Muscle of back (tissue), 11 donors: ENCODE results near the gene ORMDL2. TPM values are rescaled to one million over a fixed set of nuclear protein-coding genes. Genes with fewer than 3 reads are reported as not detected.
"Not testable (repeated sequence)": the region's sequence is repeated elsewhere in the genome, so short reads cannot be mapped to it uniquely, and the experiment has no call there.

Source experiments
- DNase-seq, 3 donors: peaks; one replicate each; pipeline versions ENCODE4 v3.0.0 to v3.0.0-alpha.2; 2013
- polyA plus RNA-seq, 10 donors: library from polyadenylated mRNA; unstranded; fragments of 120-200 nt; gene quantifications; one replicate each; pipeline ENCODE4 v1.2.1, GENCODE V29; 2013; ENCODE audit not compliant: insufficient read length in 10 of 10

ORMDL2 gene
- polyA plus RNA-seq, 10 donors = 12.1 to 19.4 (median 16.7) TPM

DNA sequence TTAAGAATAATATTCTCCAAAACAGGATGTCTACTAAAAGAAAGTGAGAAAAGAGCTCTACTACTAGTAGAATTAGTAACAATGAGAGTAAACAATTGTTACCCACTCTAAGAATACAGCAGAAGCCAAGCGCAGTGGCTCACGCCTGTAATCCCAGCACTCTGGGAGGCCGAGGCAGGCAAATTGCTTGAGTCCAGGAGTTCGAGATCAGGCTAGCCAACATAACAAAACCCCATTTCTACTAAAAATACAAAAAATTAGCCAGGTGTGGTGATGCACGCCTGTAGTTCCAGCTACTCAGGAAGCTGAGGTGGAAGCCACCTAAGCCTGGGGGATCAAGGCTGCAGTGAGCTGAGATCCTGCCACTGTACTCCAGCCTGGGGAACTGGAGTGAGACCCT lies 6.9 kb downstream of the ORMDL2 start:
- DNase-seq = no peak

DNA sequence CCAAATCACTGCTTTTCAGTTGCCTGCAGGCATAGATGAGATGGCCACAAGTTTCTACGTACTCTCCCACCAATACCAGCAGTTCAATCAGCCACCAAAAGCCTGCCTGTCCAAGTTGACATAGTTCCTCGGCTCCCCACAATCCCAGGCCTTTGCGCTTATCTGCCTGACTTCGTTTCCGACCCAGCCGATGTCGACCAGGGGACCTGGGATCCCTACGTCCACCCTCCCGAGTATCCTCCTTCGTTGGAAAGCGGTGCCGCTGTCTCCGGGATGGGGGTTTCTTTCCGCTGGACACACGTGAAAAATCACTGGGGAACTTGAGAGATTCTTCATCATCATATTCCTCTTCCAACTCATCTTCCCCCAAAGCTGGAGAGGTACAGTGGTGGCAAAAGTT lies 10.0 kb downstream of the ORMDL2 start:
- no peak for DNase-seq

DNA sequence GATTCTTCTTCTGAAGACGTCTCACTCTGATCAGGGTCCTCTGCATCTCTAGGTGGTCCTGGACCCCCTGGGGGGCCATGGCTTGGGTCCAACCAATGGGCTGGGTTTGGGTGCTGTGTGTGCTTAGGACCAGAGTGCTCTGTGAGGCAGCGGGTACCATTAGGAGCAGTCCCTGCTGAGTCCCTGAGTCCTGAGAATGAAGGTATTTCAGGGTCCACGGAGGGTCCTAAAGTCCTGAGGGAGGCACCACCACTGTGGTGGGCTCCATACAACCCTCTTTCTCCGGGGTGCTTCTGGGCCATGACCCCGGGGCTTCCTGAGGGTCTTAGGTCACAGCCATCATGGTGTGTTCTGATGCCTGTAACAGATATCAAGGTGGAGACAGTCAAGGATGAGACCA lies 10.5 kb downstream of the ORMDL2 start:
- no peak for DNase-seq

DNA sequence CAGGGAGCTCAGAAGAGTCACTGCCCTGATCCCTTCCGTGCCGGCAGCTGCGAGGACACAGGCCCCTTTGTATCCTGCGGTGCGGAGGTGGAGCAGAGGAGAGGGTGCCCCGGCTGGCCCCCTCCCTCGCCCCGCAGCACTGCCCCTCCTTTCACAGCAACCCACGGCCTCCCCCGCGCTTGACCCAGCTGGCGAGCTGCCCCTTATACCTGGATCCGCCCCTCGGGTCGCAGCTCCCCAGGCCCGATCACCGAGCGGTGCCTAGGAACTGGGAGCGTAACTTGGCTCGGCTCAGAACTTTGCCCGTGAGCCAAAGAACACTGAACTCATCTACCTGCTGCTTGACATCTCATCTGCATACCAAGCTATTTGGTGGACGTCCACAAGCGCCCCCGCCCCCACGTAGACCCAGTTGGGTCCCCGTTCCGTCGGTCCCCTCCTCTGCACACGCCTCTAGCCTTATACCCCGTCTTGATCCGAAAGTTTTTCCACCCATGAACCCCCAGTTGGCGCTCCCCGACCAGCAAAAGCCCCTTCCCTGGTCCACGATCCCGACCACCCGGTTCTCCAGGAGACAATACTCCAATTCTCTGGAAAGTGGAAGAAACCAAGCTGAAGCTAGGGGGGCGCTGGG lies 12.2 kb downstream of the ORMDL2 start:
- no peak for DNase-seq

DNA sequence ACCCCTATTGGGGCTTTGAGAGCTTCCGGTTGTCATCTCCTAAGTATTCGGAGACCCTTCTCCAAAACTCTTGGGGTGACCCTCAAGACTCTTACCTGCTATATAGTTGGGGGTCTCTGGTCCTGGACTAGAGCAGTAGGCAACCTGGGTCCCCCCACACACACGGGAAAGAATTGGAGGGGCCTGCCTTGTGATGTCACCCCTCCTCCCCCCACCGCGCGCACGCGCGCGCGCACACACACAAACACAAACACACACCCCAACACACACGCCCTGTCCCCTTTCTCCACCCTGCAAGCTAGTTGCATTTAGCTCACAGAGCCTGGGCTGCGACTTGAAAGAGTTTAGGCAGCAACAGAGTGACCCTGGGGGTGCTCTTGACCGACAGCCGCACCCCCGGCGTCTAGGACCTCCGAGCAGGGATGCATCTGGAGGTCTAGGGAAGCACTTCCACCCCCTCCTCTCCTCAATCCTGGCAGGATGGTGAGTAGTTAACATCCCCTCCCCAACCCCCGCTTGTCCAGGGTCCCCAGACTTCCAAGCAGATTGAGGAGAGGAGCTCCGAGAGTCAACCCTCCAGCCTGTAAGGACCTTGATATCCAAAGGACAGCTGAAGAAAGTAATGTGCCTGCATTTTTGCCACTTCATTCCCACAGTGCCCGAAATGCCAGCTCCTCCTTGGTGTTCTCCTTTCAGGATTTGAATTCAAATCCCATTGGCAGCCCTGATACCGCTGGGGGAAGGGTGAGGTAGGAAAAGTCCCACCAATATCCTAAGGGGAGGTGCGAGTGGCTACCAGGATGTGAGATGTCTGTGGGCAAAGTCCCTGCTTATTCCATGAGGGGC lies 13.0 kb downstream of the ORMDL2 start:
- DNase-seq = peak; percentile 77 to 97 (median 95)

DNA sequence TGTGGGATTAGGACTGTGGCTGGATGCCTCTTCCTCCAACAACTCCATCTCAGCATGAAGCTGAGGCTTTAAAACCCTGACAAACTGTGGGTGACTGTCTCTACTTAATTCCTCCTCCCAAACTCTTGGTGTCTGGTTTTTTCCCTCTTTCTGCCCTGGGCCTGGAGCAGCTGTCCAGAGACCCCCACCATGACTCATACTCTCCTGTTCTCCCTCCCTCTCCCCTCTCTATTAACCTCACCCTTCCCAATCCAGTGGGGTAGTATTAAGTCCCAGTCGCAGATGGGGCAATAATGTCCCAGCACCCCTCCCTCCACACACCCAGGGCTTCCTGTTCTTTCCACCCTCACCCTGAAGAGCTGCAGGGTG lies 13.6 kb downstream of the ORMDL2 start:
- peak in 1 of 3 donors; percentile 71 for DNase-seq

DNA sequence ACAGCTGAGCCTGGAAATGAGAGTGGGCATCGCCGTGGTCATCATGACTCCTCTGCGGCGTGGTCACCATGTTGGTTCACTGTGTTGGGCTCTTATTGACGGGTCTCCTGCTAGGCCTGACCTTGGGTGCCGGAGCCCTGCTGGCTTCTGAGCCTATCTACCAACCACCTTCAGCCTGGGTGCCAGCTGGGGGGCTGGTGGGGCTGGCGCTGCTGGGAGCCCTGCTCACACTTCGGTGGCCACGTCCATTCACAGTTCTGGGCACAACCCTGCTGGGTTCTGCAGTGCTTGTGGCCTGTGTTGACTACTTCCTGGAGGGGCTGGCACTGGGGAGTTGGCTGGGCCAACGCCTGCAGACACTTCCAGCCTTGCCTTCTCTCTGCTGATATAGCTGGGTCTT lies 15.2 kb downstream of the ORMDL2 start:
- no peak for DNase-seq

DNA sequence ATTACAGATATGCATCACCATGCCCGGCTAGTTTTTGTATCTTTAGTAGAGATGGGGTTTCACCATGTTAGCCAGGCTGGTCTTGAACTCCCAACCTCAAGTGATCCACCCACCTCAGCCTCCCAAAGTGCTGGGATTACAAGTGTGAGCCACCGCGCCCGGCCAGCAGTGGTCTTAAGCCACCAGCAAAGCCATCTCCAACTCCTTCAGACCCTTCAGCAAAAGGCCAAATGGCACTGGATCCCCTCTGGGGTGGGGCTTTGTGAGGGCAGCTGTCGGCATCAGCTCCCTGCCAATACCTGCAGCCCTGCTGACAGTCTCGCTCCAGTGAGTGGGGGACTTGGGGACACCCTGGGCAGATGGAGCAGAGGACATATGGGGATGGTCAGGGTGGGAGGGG lies 16.6 kb downstream of the ORMDL2 start:
- DNase-seq = not testable (repeated sequence)

DNA sequence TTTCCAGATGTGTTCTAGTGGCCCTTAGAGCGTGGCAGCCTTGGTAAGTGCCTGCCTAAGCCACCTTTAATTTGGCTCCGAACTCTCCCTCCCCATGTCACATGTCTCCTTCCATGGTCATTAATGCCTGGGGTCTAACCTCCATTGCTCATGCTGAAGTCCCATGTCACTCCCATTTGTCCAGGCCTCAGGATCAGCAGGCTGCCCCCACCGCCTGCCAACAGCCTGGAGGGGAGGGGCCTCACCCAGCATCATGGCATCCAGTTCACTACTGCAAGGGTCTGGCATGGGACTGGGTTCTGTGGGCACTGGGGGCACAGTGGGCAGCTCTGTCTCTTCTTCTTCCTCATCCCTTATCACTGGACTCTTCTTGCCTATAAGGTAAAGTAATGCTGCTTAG lies 20.5 kb downstream of the ORMDL2 start:
- DNase-seq = no peak

DNA sequence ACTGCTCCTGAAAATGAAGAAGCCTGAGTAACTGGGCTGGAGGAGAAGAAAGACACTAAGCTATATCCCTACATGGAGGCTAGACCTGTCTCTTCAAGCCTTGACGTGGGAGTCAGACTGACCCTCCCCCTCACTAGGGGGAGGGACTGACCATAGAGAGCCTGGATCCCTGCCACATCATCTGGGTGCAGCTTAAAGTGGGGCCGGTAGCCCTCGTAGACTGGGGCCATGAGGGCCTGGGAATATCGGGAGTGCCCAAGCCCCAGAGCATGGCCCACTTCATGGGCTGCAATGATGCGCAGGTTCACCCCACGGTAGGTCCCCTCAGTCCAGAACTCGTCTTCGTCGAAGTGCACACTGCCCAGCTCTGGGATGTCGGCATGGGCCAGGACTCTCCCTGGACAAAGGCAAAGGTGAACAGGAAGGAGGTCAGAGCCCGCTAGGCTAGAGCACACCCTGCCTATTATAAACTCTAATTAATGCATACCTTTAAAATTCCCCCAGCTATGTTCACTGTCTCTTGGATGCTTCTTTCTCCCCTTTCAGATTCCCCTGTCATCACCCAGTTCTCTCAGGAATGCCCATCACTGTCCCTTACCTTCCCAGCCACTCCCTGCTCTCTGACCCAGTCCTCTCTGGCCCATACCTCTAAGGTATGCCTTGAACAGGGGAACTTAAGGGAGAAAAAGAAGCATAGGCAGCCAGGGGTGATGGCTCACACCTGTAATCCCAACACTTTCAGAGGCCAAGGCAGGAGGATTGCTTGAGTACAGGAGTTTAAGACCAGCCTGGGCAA lies 21.7 kb downstream of the ORMDL2 start:
- DNase-seq = no peak

DNA sequence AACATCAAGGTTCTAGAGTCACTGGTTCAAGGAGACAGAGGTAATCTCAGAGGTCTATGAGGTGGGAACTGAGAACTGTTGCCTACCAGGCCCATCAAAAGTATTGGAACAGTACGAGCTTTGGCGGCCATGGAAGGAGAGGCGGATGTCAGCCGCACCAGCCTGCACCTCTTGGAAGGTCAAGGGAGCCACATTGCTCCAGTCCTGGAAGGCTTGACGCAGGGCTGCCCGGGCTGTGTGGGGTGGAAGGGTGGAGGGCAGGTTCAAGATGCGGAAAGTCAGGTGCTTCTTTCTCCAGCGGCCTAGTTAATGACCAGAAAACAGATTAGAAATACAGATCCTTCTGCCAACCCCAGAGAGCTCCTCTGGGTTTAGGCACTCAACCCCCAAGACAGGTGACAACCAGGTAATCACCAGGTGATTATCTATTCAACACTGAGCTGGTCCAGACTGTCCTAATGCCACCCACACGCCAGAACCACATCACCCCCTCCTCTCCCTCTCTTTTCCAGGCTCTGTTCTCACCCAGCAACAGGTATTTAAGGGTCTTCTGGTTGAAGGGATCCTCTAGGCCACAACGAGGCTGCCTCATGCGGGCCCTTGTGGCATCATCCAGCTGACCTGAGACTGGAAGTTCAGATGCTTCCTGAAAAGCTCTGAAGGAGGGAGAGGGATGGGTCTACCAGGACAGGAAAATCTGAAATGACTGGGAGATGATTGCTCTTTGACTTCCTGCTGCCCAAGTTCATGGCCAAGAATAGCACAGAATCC lies 22.9 kb downstream of the ORMDL2 start:
- DNase-seq = no peak

DNA sequence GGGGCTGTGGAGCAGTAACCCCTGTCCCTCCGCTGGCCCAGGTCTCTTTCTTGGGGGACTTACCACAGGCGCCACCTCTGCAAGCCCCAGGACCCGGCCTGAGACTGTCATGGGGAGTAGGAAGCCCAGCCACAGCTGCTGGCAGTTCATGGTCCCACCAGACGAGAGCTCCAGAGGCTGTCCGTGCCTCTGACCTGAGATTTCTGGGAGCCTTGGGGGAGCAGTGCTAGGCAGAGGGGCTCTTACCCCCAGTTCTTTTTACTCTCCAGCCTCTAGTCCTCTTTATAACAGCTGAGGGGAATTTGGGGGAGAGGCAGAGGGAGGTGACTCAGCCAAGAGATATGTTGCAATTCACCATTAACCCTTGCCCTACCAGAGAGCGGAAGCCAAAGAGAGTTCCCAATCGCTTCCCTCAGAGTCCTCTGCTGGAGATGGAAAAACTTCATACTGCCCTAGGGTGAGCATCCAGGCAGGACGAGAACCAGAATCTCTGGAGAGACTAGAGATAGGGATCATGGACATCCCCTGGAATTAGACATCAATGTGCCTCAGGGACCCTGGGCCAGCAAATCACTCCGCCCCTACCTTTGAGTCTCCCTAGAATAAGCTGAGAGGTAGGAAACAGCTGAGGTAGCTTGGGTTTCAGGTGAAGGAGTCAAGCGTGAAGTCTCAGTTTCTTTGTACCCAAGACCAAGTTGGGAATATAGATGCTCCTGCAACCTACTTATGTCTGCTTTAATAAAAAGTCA lies 25.0 kb downstream of the ORMDL2 start, which contains the start of gene MMP19:
Gene MMP19 (minus strand): TSS at position 256 of the 749 bp plus-strand sequence. CDS start 106 bp downstream, at position 150.
- DNase-seq = peak in 2 of 3 donors; percentile 67 to 79

DNA sequence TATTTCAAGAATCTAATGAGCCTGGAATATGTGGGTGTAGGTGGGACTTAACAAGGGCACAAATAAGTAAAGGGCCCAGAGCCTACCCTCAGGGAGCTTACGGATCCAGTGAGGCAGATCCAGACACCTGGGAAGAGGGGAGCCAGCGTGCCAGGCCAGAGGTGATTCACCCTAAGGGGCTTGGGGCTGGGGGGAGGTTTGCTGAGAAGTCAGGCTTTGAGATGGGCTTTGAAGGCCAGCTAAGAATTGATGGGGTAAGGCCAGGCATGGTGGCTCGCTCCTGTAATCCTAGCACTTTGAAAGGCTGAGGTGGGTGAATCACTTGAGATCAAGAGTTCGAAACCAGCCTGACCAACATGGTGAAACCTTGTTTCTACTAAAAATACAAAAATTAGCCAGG lies 25.6 kb downstream of the ORMDL2 start:
- DNase-seq = no peak

DNA sequence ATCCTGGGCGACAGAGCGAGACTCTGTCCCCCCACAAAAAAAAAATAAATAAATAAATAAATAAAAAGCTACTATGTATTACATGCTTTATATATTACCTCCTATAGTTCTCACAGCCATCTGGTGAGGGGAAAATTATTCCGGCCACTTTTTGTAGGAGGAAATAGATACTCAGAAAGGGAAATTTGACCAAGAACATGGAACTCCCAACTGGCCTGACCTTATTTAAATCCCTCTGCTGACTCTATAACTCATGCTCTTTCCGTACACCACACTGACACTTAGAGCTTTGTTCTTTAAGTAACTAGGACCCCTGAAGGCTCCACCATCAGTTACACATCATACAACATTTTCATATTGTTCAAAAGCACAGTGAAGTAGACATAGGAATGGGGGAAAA lies 27.1 kb downstream of the ORMDL2 start:
- DNase-seq = no peak

DNA sequence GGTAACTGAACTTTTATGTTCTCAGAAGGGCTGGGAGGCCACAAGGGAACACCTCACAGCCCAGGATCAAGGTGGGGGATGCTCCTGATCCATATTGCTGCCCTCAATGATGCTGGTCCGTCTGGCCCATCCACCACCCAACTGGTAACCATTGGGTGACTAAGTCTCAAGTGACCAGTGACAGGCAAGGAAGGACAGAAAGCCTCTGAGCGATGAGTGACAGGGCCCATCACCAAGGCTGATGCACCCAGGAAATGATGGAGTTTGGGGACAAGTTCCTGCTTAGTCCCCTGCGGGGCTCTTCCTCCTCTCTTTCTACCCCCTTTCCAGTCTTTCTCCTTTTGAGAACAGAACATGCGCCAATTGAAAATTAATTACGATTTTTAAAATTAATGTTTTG lies 27.5 kb downstream of the ORMDL2 start:
- DNase-seq = no peak

DNA sequence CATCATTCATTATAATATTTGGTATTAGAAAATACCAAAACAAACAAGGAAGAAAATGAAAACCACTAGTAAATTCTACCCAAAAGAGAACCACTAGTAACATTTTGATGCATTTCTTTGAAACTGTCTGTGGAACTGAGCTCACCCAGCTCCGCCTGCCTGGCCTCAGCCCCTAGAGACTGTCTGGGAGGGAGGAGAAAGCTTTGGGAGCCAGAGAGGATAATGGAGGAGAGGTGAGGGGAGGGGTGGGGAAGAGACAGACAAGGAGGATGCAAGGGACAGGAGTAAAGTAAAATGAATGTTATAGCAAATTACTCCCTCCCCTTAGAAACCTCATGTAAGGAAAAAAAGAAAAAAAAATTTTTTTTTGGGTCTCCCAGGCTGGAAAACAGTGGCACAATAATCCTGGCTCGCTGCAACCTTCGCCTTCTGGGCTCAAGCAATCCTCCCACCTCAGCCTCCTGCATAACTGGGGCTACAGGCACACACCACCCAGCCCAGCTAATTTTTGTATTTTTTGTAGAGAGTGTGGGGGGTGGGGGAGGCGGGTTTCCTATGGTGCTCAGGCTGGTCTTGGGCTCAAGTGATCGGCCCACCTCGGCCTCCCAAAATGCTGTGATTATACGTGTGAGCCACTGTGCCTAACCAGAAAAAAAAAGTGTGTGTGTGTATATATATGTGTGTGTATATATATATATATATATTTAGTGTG lies 28.1 kb downstream of the ORMDL2 start:
- peak in 1 of 3 donors; percentile 65 for DNase-seq

DNA sequence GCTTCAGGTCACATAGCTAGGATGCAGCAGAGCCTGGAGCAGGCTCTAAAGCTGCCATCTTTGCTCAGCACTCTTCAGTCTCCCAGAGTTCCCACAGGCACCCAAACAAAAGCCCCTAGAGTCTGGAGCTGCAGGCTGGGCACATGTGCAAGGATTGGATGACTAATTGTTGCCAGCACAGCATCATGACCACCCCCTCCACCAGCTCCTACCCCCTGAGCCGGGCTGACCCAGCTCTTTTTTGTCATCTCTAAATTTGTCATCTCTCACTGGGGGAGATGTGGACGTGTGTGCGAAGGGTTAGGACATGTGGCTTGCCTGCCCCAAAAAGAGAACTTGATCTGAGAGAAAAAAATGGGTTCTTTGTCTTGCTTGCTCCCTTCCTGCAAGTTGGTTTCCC lies 29.2 kb downstream of the ORMDL2 start:
- peak in 2 of 3 donors; percentile 34 to 75 for DNase-seq

DNA sequence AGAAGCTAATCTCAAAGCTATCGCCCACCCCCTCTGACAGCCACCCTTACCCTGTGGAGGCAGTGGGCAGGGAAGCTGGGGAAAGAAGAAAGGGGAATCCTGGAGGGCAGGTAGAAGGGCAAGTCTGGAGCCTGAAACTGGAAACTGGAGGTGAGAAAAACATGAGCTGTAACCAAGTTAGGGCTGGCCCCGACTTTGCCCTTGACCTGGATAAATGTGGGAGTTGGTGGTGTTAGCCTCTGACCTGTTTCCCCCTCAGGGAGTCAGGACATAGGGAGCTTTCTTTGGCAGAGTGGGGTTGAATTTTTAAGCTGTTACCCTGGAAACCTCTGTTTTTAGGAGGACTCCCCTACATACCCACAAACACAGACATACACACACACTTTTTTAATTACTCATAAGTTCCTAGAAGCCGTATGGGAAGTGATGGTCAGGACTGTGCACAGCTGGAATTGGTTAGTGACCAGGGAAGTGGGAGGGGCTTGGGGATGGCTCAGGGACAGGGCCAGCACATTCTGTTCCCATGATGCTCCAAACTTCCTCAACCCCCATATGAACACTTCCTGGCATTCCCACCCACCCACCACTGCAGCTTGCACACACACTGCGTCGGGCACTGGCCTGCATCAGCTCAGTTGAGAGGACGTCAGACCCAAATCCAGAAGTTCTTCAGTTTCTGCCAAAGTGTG lies 29.9 kb downstream of the ORMDL2 start:
- peak; percentile 95 to 98 (median 97) for DNase-seq

DNA sequence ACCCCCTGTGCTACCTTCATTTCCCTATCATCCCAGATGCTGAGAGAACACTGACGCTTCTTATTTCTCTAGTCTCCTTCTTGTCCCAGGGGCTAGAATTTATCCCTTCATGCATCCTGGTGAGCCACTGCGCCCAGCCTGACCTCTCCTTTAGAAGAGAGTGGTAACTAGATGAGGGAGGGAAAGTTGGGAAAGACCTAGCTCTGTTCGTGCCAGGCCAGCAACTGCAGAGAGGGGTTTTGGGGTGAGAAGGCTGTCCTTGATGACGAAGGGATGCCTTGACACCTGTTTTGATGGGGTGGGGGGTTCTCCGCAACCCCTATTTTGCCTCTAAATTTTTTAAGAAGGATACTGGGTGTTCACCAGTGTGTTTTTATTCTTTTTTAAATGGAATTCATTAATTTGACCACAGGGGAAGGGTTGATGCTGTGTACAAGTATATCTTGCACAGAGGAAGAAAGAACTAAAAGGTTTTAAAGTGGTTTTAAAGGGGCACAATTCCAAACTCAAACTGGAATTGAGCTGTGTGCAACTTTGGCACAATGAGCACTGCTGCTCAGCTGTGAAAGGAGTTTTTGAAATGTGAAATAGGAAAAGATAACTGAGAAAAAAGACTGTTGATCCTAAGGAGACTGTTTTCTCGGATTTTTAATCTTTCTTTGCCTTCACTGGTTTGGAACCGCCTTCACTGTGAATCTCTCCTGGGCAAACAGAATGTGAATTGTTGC lies 31.9 kb downstream of the ORMDL2 start:
- peak in 1 of 3 donors; percentile 50 for DNase-seq
